Fibroblast of lung (primary cell): Measurements from ENCODE around the gene PFKP. TPM values are rescaled to one million over a fixed set of nuclear protein-coding genes. Genes with fewer than 3 reads are reported as not detected.

Experiments used
- DNase-seq, 2 donors: peaks; one replicate each; pipeline versions ENCODE4 v3.0.0 to v3.0.0-alpha.2; 2010; ENCODE audit warnings: low read depth in 2 of 2
- H2AFZ ChIP-seq: 2 replicates; pipeline ENCODE4 v1.5.1; 2012; ENCODE audit warnings: low read length, control low read depth, inconsistent platforms
- H3K27ac ChIP-seq: 2 replicates; pipeline ENCODE4 v1.5.1; 2011; ENCODE audit warnings: low read length, control low read depth; ENCODE audit not compliant: insufficient read depth
- H3K27me3 ChIP-seq: 2 replicates; pipeline ENCODE4 v1.5.1; 2011; ENCODE audit warnings: mild to moderate bottlenecking, low read length; ENCODE audit not compliant: control insufficient read depth, insufficient read depth
- H3K36me3 ChIP-seq: 2 replicates; pipeline ENCODE4 v1.5.1; 2011; ENCODE audit warnings: low read length; ENCODE audit not compliant: control insufficient read depth, insufficient read depth
- H3K4me1 ChIP-seq: 2 replicates; pipeline ENCODE4 v1.5.1; 2011; ENCODE audit warnings: low read length; ENCODE audit not compliant: control insufficient read depth, insufficient read depth; ENCODE audit errors: extremely low read depth
- H3K4me2 ChIP-seq: 2 replicates; pipeline ENCODE4 v1.5.1; 2011; ENCODE audit warnings: low read length, control low read depth; ENCODE audit not compliant: insufficient read depth; ENCODE audit errors: extremely low read depth
- H3K4me3 ChIP-seq, 4 experiments: fragments of 200-600 bp in 1 of 4; sonication (generic) in 1 of 4; replicated peaks in 1 of 4; 2 replicates each; pipeline ENCODE4 v1.5.1; 2011 to 2016; ENCODE audit warnings: low read length in 4 of 4, low read depth in 3 of 4, mild to moderate bottlenecking in 3 of 4, control low read depth in 2 of 4, inconsistent platforms in 1 of 4, mixed read lengths in 1 of 4; ENCODE audit not compliant: insufficient read depth in 1 of 4; ENCODE audit errors: control extremely low read depth in 1 of 4
- H3K79me2 ChIP-seq: 2 replicates; pipeline ENCODE4 v1.5.1; 2012; ENCODE audit warnings: mild to moderate bottlenecking, low read length, inconsistent platforms; ENCODE audit not compliant: control insufficient read depth, insufficient read depth
- H3K9ac ChIP-seq: 2 replicates; pipeline ENCODE4 v1.5.1; 2011; ENCODE audit warnings: mild to moderate bottlenecking, low read length, control low read depth; ENCODE audit not compliant: insufficient read depth
- H3K9me3 ChIP-seq: 2 replicates; pipeline ENCODE4 v1.5.1; 2012; ENCODE audit warnings: low read depth, low read length; ENCODE audit not compliant: control insufficient read depth, insufficient read depth
- H4K20me1 ChIP-seq: 2 replicates; pipeline ENCODE4 v1.5.1; 2011; ENCODE audit warnings: low read length; ENCODE audit not compliant: control insufficient read depth, insufficient read depth; ENCODE audit errors: extremely low read depth
- EZH2 ChIP-seq: IDR thresholded peaks from 2 replicates; pipeline ENCODE4 v1.5.1; 2012; ENCODE audit warnings: low read length, control low read depth, mild to moderate bottlenecking; ENCODE audit errors: missing control alignments
- polyA plus RNA-seq, 2 donors: library from polyadenylated mRNA; depleted of rRNA in 1 of 2; stranded (reverse) in 1 of 2; unstranded in 1 of 2; fragments of >200 nt; gene quantifications; 2 replicates each; pipeline ENCODE4 v1.2.1, GENCODE V29; 2011 to 2012; ENCODE audit warnings: missing spikeins in 1 of 2
- total RNA-seq: library from RNA; depleted of rRNA; stranded (reverse); fragments of >200 nt; gene quantifications from 2 replicates; pipeline ENCODE4 v1.2.1, GENCODE V29; 2014
- TF ChIP-seq, protein P1 (sequence below), 2 donors: IDR thresholded peaks in 1 of 2; conservative IDR thresholded peaks in 1 of 2; 1 replicate in 1 of 2; 2 replicates in 1 of 2; pipeline ENCODE4 v1.5.1; 2011 to 2012; ENCODE audit warnings: low read length in 2 of 2, control low read depth in 1 of 2, inconsistent platforms in 1 of 2, low read depth in 1 of 2, mild to moderate bottlenecking in 1 of 2

Gene PFKP
- total and polyA plus RNA-seq, 2 donors (not counting 1 experiment from before 2014, with no cell fraction given) = 74.3 to 90.3 TPM

DNA sequence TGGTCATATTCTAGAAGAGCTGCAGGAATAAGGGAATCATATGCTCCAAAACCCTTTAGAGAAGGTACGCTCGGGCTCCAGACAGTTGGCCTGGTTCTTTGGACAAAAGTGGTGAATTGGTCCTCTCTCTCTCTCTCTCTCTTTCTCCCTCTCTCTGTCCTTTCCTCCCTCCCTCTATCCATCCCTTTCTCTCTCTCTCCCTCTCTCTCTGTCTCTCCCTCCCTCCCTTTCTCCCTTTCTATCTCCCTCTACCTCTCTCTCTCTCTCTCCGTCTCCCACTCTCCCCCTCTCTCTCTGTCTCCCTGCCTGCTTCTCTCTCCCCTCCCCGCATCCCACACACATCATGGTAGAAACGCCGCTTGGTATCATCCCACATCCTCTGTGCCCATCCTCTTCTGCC lies 19.8 kb upstream of the PFKP start:
- peak overlapping the region; percentile 54 for H2AFZ ChIP-seq
- peak overlapping the region; percentile 8 for H3K27ac ChIP-seq
- H3K4me3 ChIP-seq = no peak overlapping the region
- no peak for DNase-seq
- peaks cover 29% of the 10 kb centered on the region for H3K4me1 ChIP-seq
- H3K9me3 ChIP-seq = no peaks in the 10 kb centered on the region
- H3K4me2 ChIP-seq = no peak overlapping the region
- H3K36me3 ChIP-seq = no peaks in the 10 kb centered on the region
- H3K27me3 ChIP-seq = no peaks in the 10 kb centered on the region
- H4K20me1 ChIP-seq = no peaks in the 10 kb centered on the region
- no peaks in the 10 kb centered on the region for H3K79me2 ChIP-seq
- H3K9ac ChIP-seq = no peak overlapping the region
- TF ChIP-seq EZH2 = no peak
- TF ChIP-seq, protein P1, sequence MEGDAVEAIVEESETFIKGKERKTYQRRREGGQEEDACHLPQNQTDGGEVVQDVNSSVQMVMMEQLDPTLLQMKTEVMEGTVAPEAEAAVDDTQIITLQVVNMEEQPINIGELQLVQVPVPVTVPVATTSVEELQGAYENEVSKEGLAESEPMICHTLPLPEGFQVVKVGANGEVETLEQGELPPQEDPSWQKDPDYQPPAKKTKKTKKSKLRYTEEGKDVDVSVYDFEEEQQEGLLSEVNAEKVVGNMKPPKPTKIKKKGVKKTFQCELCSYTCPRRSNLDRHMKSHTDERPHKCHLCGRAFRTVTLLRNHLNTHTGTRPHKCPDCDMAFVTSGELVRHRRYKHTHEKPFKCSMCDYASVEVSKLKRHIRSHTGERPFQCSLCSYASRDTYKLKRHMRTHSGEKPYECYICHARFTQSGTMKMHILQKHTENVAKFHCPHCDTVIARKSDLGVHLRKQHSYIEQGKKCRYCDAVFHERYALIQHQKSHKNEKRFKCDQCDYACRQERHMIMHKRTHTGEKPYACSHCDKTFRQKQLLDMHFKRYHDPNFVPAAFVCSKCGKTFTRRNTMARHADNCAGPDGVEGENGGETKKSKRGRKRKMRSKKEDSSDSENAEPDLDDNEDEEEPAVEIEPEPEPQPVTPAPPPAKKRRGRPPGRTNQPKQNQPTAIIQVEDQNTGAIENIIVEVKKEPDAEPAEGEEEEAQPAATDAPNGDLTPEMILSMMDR (conservative IDR thresholded peaks at IDR 0.05 in 1 of 2, IDR thresholded peaks at IDR 0.05 in 1 of 2; ENCODE audit: low read depth in 1 of 2, low read length in 2 of 2) = no peak

DNA sequence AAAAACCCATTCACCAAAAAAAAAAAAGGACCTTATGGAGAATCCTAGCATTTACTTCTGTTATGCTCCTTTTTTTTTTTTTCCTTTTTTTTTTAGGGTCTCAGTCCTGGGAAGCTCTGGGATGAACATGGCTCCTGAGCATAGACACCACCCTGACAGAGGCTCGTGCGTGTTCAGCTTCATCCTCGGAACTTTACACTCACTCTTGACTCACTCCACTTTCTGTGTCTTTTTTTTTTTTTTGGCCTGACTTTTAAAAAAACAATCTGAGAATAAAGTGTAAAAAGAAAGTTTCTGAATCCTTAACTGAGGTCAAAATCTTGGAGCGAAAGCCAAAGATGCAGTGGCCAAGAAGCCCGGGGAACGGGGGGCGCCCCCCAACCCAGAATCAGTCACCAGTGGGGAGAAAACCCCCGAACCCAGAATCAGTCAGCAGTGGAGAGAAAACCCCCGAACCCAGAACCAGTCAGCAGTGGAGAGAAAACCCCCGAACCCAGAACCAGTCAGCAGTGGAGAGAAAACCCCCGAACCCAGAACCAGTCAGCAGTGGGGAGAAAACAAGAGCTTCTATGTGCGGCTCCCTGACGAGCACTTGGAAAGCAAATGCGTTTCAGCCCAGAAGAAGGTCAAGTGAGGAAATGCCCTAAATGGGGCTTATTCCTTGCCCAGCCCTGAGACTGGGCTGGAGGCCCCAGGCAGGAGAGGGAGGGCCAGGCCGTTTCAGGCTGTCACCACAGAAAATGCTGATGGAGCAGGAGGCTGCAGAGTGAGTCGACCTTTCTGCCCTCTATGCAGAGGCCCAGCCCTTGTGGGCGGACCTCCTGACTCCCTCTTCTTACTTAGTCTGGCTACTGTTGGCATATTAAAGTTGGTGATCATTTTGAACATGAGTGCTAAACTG lies 19.0 kb upstream of the PFKP start:
- no peaks in the 10 kb centered on the region for H3K79me2 ChIP-seq
- H3K9me3 ChIP-seq = no peaks in the 10 kb centered on the region
- no peaks in the 10 kb centered on the region for H3K36me3 ChIP-seq
- no peak overlapping the region for H3K4me3 ChIP-seq
- H2AFZ ChIP-seq = no peak overlapping the region
- no peak overlapping the region for H3K9ac ChIP-seq
- peak overlapping the region; percentile 52 for H3K27ac ChIP-seq
- peaks cover 29% of the 10 kb centered on the region for H3K4me1 ChIP-seq
- peak overlapping the region; percentile 45 for H3K4me2 ChIP-seq
- TF ChIP-seq EZH2 = no peak
- TF ChIP-seq, protein P1 (conservative IDR thresholded peaks at IDR 0.05 in 1 of 2, IDR thresholded peaks at IDR 0.05 in 1 of 2; ENCODE audit: low read depth in 1 of 2, low read length in 2 of 2) = no peak
- H4K20me1 ChIP-seq = no peaks in the 10 kb centered on the region
- DNase-seq = peak; percentile 59 to 61
- H3K27me3 ChIP-seq = no peaks in the 10 kb centered on the region

DNA sequence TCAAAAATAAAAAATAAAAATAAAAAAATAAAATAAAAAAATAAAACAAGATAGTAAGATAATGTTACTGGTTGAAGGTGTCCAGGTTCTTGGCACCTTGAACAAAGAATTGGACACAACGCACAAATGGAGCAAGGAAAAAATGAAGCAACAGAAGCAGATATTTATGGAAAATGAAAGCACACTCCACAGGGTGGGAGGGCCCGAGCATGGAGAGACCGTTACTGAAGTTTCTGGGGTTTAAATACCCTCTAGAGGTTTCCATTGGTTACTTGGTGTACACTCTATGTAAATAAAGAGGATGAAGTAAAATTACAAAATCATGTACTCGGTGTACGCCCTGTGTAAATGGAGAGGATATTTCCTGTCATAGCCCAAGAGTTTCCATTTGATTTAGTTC lies 15.7 kb upstream of the PFKP start:
- Histone ChIP-seq H3K9ac (no peak overlapping the region), H3K9me3 (no peaks in the 10 kb centered on the region), H3K79me2 (no peaks in the 10 kb centered on the region), H3K4me1 (peaks cover 15% of the 10 kb centered on the region), H3K4me3 (no peak overlapping the region), H3K27ac (no peak overlapping the region), H3K27me3 (no peaks in the 10 kb centered on the region), H4K20me1 (no peaks in the 10 kb centered on the region), H2AFZ (no peak overlapping the region), H3K4me2 (no peak overlapping the region), H3K36me3 (no peaks in the 10 kb centered on the region)
- no peak for DNase-seq
- no peak for TF ChIP-seq EZH2
- TF ChIP-seq, protein P1 (conservative IDR thresholded peaks at IDR 0.05 in 1 of 2, IDR thresholded peaks at IDR 0.05 in 1 of 2; ENCODE audit: low read depth in 1 of 2, low read length in 2 of 2) = no peak
